Fibroblast of skin of right quadriceps (primary cell): ENCODE data around the gene CEP112.

Experiments
- DNase-seq: peaks from one replicate; pipeline ENCODE4 v3.0.0-alpha.2; 2013

Gene CEP112

GRCh38 chr17:66054242-66054641 lies 137.7 kb downstream of the CEP112 start:
- no peak for DNase-seq

GRCh38 chr17:66044083-66044482 lies 147.8 kb downstream of the CEP112 start:
- no peak for DNase-seq

DNA sequence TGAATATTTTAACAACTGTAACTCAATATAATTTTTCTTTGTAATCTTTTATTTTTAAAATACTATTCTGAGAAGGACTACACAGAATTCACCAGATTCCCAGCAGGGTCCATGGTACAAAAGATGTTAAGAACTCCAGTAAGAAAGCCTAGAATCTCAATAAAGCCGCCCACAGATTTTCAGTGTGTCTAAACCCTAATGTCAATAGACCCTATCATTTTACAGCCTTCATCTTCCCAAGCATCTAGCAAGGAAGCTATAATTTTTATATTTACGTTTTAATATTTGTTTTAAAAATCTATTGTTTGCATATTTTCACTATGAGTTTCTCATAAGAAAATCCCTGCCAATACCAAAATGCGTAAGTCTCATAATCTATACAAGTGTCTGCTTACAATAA lies 148.5 kb downstream of the CEP112 start:
- no peak for DNase-seq

- DNase-seq: no peak
Observed at GRCh38 chr17:66040402-66040801, 151.5 kb downstream of the CEP112 start.

DNA sequence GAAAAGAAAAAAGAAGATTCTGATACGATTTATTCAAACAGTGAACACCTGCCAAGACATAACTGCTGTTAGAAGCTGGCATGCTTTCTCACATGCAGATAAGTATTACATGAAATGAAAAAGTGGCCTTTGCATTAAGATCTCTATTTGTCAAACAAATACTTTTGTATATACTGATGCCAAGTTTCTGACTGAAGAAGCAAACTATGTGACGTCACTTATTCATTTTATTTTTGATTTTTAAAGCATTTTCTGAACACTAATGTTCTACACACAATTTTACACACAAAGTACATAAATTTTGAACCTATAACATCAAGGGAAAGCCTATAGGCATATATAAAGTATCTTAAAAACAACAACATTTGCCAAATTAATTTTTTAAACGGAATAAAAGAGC lies 153.8 kb downstream of the CEP112 start:
- no peak for DNase-seq

DNA sequence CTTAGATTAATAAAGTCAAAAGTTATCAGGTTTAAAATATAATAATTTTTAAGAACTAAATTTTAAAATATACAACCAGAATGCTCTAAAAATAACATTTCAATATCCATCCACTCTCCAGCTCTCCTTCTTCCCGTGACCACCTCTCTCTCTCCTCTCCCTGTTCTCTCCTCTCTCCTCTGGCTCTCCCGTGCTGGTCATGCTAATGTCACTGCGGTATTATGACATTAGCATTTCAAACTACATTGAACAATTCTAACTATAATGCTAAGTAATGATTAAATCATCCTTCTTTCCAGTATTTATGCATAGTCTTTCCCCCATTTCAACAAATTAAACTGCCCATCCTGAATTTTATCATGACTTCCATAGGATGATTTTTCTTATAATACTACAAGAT lies 154.7 kb downstream of the CEP112 start:
- DNase-seq: no peak

DNA sequence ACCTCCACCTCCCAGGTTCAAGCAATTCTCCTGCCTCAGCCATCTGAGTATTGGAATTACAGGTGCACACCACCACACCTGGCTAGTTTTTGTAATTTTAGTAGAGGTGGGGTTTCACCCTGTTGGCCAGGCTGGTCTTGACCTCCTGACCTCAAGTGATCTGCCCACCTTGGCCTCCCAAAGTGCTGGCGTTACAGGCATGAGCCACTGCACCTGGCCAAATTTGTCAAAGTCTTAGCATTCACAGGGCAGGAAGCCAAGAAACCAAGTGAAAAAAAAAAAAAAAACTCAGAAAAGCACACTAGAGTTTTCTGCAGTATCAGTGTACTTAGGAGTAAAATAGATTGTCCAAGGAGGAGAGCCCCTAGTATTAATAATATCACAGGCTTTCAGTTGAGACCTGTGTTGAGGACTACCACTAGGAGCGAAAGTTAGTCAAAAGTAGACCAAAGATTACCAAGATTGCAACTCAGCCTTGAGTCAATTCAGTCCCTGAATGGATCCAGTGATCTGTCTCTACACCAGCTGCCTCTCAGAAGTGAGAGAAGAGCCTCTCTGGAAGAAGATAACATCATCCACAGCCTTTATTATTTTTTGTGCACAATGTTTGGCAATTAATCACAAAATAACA lies 159.7 kb downstream of the CEP112 start:
- no peak for DNase-seq

DNA sequence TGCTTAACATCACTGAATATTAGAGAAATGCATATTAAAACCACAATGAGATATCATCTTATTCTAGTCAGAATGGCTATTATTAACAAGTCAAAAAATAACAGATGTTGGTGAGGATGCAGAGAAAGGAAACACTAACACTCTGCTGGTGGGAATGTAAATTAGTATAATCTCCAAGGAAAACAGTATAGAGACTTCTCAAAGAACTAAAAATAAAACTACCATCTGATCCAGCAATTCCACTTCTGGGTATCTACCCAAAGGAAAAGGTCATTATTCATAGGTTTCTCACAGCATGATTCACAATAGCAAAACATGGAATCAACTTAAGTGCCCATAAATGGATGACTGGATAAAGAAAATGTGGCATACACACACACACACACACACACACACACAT lies 166.4 kb downstream of the CEP112 start:
- DNase-seq: no peak

GRCh38 chr17:66021757-66022156 lies 170.2 kb downstream of the CEP112 start:
- DNase-seq: no peak

GRCh38 chr17:66018786-66019185 lies 173.1 kb downstream of the CEP112 start:
- no peak for DNase-seq

GRCh38 chr17:66016231-66016630 lies 175.7 kb downstream of the CEP112 start:
- no peak for DNase-seq

GRCh38 chr17:66008680-66009079 lies 183.3 kb downstream of the CEP112 start:
- no peak for DNase-seq

GRCh38 chr17:66006654-66007053 lies 185.3 kb downstream of the CEP112 start:
- no peak for DNase-seq

GRCh38 chr17:66002812-66003211 lies 189.1 kb downstream of the CEP112 start:
- no peak for DNase-seq

GRCh38 chr17:66002063-66002585 lies 189.8 kb downstream of the CEP112 start:
- DNase-seq: no peak

DNA sequence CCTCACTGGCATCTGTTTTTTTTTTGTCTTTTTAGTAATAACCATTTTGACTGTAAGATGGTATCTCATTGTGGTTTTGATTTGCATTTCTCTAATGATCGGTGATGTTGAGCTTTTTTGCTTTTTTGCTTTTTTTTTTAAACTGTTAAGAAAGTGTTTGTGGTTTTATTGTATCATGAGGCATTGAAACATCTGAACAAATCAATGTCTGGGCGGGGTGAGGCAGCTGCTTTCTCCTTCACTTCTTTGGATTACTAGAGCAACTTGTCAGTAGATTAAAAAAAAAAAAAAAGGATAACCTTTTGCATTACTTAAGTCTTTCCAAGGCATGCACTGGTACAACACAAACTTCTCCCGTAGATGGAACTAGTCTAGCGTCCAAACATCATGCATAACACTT lies 191.7 kb downstream of the CEP112 start:
- no peak for DNase-seq

DNA sequence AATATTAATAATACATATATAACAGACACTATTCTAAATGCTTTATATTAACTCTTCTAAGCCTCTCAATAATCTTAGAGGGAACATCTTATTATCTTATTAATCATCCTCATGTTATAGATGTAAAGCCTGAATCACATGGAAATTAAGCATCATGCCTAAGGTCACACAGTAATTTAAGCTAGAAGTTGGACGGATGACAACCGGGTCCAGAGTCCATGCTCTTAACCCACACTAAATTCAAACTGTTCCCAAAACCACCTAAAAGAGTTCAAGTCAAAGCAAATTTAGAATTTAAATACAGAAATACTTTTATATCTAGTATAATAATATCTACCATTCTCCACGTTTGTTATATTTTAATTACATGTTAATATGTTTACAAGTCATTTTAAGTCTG lies 193.3 kb downstream of the CEP112 start:
- no peak for DNase-seq

DNA sequence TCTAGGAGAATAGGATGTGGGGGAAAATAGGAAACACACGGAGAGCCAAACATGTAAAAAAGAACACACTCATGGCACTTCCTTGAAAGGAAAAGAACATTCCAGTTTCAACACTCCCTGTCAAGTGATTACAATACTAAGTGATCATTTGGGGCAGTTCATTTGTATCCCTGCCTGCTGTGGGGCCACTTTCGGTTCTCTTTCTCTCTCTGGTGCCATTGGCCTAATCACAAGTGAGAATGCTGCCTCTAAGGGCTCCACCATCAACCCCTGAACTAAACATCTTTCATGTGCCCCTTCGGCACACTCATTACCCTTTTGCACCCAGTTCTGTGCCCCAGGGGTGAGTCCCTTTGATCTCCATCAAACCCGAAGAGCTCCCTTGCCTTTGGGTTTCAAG lies 197.3 kb downstream of the CEP112 start:
- no peak for DNase-seq

GRCh38 chr17:65994114-65994513 lies 197.8 kb downstream of the CEP112 start:
- no peak for DNase-seq

DNA sequence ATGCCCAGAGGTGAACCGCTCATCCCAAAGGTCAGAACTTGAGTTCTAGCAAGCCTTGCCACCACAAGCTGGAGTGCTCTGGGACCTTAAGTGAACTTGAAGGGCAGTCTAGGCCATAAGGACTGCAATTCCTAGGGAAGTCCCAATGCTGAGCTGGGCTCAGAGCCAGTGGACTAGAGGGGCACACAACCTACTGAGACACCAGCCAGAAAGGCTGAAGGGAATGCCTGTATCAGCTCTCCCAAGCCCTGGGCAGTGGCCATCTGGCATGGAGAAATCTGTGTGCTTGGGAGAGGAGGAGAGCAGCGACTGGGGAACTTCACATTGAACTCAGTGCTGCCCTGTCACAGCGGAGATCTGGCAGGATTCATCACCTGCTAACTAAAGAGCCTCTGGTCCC lies 201.3 kb downstream of the CEP112 start:
- DNase-seq: no peak

DNA sequence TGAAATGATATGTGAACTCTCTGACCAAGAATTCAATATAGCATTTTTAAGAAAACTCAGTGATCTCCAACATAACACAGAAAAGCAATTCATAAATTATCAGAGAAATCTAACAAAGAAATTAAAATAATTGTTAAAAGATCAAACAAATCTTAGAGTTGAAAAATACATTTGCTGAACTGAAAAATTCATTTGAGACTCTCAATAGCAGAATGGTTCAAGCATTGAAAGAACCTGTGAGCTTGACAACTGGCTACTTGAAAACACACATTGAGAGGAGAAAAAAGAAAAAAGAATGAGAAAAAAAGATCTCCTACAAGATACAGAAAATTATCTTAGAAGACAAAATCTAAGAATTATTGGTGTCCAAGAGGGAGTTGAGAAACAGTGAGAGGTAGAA lies 203.5 kb downstream of the CEP112 start:
- no peak for DNase-seq

DNA sequence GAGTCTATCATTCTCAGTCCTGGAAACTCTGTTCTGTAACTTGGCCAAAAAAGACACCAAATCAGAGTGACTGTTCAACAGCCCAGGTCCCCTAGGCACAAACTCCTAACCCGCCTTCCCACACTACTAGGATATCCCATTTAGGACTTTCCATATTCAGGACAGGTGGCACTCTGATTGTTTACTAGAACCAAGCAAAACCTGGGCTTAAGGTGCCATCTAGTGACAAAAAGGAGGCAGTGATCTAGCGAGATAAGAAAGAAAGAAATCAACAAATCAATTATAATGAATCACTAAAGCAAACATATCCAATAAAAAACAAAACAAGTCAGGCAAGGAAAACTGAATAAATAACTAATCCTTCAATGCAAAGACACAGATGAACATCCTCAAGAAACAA lies 203.9 kb downstream of the CEP112 start:
- peak; percentile 35 for DNase-seq

GRCh38 chr17:65985571-65985970 lies 206.4 kb downstream of the CEP112 start:
- peak; percentile 18 for DNase-seq

DNA sequence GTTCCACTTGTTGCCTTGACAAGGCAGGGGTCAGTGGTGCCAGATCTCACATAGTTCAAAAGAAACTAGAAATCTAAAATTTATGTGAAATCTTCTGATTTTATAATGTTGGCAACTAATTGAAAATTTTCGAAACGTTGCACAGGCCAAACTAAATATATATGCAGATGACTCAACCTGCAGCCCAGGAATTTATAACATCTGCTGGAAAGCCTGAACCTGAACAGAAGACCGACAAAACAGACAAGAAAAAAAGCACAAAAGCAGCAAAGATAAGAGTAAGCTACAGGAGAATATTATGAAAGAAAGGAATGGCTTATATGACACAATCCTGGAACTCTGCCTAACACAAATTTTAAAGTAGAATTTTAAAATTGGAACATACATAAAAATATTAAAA lies 207.6 kb downstream of the CEP112 start:
- DNase-seq: peak; percentile 31

GRCh38 chr17:65978871-65979270 lies 213.1 kb downstream of the CEP112 start:
- peak; percentile 46 for DNase-seq
